Activated naive CD4-positive, alpha-beta T cell treated with Interleukin-2 at 50 U/mL for 16 hours (primary cell): ENCODE data around the gene IKZF3.
"Not testable (repeated sequence)": the region's sequence is repeated elsewhere in the genome, so short reads cannot be mapped to it uniquely, and the experiment has no call there.

ENCODE experiments used
- DNase-seq: peaks from one replicate; pipeline ENCODE4 v3.0.0-alpha.2; 2020

IKZF3 gene

DNA sequence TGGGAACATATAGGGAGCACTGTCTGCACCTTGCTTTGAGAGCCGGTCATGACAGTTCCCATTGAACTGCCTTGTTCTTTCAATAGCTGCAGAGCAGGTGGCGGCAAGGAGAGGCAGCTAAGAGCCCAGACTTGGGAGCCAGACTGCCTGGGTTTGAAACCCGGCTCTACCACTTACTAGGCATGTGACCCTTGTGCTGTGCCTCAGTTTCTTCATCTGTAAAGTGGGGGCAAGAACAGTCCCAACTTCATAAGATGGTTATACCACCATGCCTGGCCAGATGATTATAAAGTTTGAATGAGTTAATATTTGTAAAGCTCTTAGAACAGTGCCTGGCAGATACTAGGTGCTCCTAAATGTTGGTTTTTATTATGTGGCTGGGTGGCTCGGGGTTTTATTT lies 149.9 kb downstream of the IKZF3 start:
- DNase-seq: no peak

DNA sequence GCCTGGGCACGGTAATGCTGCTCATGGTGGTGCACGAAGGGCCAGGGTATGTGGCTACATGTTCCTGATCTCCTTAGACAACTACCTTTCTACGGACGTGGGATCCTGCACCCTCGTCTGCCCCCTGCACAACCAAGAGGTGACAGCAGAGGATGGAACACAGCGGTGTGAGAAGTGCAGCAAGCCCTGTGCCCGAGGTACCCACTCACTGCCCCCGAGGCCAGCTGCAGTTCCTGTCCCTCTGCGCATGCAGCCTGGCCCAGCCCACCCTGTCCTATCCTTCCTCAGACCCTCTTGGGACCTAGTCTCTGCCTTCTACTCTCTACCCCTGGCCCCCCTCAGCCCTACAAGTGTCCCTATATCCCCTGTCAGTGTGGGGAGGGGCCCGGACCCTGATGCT lies 152.3 kb downstream of the IKZF3 start:
- no peak for DNase-seq

DNA sequence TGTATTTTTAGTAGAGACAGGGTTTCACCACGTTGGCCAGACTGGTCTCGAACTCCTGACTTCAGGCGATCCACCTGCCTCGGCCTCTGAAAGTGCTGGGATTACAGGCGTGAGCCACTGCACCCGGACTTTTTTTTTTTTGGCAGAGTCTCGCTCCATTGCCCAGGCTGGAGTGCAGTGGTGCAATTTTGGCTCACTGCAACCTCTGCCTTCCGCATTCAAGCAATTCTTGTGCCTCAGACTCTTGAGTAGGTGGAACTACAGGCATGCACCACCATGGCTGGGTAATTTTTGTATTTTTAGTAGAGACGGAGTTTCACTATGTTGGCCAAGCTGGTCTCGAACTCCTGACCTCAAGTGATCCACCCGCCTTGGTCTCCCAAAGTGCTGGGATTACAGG lies 153.0 kb downstream of the IKZF3 start:
- not testable (repeated sequence) for DNase-seq

DNA sequence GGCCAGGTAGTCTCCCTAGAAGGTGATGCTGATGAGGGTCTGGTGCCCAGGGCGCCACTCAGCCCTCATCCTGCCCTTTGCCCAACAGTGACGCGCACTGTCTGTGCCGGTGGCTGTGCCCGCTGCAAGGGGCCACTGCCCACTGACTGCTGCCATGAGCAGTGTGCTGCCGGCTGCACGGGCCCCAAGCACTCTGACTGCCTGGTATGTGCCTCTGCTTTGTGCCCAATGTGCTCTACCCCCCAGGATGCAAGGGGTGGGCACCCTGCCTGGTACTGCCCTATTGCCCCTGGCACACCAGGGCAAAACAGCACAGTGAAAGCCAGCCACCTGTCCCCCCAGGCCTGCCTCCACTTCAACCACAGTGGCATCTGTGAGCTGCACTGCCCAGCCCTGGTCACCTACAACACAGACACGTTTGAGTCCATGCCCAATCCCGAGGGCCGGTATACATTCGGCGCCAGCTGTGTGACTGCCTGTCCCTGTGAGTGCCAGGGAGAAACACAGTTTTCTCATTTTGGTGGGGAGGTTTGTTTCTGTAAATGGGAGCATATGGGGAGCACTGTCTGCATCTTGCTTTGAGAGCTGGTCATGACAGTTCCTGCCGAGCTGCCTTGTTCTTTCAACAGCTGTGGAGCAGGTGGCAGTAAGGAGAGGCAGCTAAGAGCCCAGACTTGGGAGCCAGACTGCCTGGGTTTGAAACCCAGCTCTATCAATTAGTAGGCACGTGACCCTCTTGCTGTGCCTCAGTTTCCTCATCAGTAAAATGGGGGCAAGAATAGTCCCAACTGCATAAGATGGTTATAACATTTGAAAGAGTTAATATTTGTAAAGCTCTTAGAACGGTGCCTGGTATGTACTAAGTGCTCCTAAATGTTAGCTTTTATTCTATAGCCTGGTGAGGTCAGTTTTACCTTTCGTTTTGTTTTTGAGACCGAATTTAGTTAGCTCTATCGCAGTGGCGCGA lies 153.8 kb downstream of the IKZF3 start:
- no peak for DNase-seq

DNA sequence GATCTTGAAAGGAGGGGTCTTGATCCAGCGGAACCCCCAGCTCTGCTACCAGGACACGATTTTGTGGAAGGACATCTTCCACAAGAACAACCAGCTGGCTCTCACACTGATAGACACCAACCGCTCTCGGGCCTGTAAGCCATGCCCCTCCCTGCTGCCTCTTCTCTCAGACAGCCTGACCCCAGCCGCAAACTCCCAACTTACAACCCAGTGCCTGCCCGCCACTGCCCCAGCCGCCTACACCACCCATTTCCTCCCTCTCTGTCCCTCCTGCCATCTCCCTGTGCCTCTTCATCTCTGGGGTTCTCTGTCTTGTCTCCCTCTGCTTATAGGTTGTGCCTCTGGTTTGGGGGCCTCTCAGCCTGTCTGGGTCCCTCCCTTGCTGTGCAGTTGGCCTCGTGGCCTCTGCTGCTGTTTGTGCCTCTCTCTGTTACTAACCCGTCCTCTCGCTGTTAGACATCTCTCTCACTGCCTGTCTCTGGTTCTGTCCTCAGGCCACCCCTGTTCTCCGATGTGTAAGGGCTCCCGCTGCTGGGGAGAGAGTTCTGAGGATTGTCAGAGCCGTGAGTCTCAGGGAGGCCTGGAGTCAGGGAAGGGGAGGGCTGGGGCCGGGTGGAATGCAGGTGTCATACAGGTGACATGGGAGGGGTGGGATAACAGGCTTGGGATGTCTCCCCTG lies 154.7 kb downstream of the IKZF3 start:
- no peak for DNase-seq
